Stimulated activated CD8-positive, alpha-beta memory T cell treated with anti-CD3 and anti-CD28 coated beads, Interleukin-4, amount 100 ng/mL, for 4 hours (primary cell): ENCODE data around the gene COL12A1.

Experiments used
- DNase-seq, 2 donors: peaks; one replicate each; pipeline ENCODE4 v3.0.0-alpha.2; 2020; ENCODE audit warnings: low read depth in 2 of 2, low spot score in 1 of 2

The COL12A1 gene

DNA sequence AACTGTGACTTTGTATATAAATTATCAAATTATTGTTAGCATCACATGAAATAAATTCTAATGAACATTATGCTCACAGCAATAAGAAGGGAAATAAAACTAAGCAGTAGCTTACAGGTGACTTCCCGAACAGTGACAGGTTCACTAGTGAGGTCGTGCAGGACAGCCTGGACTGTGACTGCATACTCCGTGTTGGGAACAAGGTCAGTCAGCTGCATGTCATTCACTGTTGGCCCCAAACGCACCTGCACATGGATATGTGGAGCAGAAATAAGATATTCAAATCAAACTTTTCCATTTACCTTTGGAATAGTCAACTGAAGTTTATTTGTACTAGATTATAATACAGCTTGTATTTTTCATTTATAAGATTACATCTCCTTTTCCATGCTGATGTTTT lies 60.6 kb downstream of the COL12A1 start:
- DNase-seq, result no peak

DNA sequence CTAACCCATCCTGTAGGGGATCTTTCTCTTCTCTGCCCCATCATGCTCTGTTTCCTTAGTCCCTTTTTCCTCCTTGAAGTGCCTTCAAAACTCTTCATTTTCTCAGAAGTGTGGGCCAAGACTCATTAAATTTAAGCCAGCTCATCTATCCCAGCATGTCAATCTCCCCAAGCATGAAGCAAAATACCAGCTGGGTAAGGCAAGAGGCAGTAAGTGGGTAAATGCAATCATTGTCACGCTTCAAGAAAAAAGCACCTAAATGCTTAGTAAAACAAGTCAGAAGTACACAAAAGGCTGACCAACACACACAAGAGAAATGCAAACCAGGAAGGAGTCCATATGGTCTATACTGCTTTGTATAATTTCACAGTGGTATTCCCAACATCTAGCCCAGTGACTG lies 61.5 kb downstream of the COL12A1 start:
- DNase-seq, result no peak

DNA sequence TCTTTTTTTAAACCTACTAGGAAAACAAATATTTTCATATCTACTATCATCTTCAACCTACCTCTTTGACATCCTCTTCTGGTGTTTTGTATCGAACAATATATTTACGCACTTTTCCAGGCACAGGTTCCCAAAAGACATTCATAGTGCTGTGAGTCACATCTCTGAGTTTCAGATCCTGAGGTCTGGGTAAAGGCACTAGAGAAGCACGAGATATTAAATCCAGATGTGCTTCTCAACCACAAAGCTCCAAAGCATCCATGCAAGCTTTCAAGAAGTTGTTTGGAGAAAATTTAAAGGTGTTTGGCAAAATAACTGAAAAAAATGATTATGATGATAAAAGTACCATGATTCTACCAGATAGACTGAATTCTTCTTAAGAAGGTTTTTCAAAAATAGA lies 62.7 kb downstream of the COL12A1 start:
- no peak for DNase-seq

DNA sequence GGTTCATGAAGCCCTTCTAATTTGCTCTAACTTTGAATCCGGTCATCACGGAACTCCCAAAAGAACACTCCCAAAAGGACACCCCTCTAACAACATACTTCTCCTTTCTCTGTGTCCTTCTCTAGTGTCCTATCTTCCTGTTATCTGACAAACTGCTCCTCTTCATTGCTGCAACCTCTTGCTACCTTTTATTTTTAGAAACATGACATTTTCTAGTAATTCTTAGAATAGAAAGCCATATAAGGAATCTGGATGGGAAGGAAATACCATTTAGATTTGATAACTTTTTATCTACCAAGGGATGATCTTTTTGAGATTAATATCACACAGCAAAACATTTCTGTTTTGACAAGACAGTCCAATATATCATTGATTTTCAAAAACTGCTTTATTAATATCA lies 63.1 kb downstream of the COL12A1 start:
- DNase-seq, result no peak

DNA sequence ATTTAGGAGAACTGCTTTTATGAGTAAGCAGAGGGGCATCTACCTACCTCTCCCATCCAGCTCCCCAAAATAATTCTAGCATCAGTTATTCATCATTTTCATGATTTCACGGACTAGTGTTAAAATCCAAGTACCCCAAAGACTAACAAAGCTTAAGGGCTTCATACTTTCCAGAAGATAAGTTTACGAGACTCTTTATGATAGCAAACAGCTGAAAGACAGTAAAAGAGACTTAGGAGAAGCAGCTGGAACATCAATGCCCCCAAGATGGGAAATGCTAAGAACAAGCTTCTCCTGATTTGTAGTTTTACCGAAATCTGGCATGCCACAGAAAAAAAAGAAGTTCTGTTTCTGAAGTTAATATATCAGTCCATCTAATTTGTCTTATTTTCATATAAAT lies 70.0 kb downstream of the COL12A1 start:
- no peak for DNase-seq

DNA sequence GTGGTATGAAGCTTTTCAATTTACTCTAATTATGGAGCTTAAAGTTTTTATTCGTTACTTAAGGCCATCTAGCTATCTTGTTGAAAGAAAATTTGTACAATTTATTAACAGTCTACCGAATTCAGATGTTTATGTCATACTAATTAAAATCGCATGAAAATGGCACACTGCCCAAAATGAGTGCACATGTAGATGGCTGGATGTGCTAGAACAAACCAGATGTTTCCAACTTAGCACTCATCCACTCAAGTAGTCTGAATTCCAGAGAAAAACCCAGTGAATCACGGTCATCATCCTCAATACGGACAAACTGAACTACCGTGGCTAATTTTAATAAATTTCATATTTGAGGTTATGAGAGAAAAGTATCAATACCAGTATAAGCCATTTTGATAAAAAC lies 70.4 kb downstream of the COL12A1 start:
- DNase-seq, result no peak

DNA sequence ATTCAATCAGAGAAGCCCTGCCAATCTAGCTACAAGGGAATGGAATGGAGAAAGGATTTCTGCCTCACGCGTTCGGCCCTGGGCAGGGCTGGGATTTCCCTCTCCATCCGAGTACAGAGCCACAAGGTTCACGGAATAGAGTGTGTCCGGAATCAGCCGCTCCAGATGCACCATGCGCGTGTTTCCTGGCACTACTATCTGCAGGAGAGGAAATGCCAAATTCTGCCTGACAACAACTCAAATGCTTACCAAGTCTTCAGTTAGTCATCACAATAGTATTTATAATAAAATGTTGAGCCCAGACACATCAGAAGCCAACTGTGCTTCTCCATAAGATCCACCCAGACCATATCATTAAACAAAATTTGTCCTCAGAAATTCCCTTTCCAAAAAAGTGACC lies 75.1 kb downstream of the COL12A1 start:
- DNase-seq, result no peak

DNA sequence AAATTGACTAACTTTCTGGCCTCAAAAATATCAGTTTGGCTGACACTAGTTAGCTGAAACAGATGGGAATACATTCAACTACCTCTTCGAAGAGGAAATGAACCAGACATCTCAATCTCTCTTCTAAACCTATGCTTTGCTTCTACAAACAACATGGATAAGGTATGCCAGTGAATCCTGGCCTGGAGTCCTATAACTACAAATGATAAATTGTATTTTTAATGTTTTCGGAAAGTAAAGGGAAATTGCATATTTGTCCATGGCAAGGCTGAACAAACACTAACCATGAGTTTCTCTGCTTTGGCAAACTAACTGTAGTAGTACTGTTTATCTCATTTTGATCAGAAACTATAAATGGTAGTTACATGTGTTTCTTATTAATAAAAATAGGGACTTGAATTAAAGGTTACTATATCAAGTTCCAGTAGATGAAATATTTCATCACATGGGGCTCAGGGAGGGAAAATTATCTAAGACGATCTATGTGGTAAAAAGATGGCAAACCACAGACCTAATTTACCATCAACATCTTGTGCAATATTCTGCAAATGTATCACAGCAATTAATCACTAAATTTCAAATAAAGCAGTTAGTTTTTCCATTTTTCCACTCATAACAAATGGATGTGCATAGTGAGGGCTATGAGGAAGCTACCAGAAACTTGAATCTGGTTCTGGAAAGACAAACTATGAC lies 76.8 kb downstream of the COL12A1 start:
- no peak for DNase-seq

DNA sequence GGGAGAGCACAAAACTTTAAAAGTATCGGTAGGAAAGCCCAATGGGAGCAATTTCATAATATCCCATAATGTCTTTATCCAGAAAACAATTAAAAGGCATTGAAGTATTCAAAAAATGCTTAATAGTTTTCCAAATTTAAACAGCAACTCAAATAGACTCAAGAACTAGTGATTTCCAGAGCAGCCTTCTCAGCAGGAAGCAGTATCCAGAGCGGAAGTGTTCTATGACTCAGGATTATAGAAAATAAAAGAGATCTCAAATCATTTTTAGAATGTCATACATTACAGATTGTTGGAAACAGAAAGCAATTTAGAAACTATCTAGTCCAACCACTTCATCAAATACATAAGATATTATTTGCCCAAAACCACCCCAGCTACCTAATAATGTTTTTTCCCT lies 79.3 kb downstream of the COL12A1 start:
- no peak for DNase-seq

DNA sequence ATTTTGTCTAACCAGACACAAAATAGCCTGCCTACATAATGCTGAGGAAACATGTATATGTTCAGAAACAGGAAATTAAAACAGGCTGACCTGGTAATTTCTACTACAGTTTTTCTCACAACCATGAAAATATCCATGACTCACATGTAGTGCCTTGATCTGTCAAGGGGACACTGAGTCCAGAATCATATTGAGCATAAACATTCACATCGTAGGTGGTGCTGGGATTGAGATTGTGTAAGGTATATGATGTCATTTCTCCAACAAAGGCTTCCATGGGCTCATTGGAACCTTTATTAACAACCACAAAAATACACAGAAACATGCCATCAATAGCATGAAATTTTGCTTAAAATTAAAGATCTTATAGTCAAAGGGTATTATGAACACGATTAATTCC lies 80.9 kb downstream of the COL12A1 start:
- no peak for DNase-seq

DNA sequence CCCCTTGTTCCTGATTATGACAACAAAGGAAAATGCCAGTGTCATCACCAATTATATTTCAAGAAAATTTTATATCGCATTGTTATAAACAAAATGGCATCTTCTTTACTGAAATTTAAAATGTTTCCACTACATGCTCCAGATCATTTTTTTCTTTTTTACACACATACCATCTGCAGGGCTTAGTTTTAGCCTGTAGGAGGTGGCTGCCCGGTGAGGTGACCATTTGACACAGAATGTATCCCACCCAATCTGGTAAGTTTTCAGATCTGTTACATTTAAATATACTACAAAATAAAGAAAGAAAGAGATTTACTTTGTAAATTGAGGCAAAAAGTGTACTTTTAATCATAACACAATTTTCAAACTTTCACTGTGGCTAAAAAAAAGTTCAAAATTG lies 81.8 kb downstream of the COL12A1 start:
- DNase-seq, result no peak

DNA sequence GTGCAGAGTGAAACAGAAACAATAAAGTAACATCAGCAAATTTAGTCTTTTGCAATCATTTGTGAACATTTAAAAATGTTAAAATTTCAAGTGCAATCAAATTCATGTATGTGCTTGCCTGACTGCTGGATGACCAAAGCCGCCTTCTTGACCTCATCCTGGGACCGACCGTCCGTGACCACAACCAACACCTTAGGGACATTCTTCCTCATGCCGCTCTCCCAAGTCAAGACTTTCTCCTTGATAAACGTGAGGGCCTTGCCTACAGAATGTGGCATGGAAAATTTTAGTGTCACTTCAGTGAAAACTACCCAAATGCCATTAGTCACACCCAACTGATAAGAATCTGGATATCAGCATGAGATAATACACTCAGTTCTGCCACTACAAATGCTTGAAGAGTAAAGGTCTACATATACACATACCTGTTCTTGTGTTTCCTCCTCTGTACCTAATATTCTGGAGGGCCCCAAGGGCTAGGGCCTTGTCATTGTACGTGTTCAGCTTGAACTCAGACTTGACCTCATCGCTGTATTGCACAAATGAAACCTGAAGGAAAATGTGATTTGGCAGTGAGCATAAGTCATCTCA lies 86.8 kb downstream of the COL12A1 start:
- DNase-seq, result no peak

DNA sequence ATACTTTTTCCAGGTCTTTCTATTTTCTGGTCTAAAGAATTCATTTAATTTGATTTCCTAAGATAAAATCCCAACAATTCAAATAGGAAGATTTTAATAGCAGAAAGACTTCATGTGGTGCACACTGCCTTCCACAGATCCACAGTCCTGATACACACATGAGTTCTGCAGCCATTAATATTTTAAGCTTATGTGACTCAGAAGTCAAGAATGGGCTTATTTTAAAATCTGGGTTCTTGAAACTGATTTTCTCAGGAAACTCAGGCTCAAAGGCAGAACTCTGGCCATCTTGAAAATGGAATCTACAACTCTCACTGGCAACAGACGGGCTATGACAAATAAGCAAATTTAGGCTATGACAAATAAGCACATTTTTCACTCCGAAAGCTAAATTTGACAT lies 88.2 kb downstream of the COL12A1 start:
- DNase-seq, result no peak

DNA sequence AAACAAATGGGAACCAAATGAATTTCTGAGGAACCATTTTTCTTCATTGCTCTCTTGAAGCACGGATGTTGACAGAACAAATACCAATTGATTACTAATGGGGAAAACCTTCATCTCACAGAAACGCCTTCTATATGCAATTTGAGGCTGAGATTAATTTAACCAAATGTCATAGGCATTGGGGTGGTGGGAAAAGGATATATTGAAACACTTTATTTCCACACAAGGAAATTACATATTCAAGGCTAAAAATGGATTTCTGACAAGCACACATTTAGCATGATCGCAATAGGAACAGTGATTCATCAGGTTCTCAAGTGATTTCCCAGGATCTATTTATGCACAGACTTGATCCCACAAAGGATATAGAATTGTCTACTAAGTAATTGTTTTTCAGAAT lies 88.9 kb downstream of the COL12A1 start:
- no peak for DNase-seq

DNA sequence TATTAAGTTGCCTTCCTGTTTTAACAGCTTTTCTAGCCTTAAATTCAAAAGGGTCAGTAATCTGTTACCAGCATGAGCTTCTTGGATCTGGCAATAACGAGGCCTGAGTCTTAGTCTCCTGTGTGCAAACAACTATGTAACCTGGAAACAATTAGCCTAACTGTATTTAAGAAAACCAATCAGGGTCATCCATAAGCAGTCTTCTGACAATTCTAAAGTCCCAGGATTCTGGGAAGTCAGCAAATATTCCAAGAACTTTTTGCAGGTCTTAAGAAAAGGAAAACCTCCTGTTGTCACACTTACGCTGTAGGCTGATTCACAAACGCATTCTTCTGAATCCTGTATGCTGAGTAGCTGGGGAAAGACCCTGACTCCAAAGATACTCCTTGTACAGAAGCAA lies 90.4 kb downstream of the COL12A1 start:
- no peak for DNase-seq

DNA sequence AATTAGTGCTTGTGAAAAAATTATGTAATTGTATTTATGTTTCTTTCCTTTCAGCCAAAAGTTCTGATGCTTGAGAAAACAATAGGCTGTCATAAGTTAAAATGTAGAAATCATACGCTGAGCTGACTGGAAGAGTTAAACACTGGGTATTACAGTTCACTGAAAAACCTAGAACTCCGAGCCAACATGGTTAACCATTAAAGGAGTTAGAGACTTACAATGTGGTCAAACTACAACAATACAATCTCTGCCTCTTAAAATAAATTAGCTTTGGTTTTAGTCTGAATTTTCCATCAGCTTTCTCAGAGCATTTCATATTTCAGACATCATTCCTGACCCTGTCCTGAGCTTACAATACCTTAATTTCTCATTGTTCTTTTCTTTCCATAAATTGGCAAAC lies 91.0 kb downstream of the COL12A1 start:
- no peak for DNase-seq

DNA sequence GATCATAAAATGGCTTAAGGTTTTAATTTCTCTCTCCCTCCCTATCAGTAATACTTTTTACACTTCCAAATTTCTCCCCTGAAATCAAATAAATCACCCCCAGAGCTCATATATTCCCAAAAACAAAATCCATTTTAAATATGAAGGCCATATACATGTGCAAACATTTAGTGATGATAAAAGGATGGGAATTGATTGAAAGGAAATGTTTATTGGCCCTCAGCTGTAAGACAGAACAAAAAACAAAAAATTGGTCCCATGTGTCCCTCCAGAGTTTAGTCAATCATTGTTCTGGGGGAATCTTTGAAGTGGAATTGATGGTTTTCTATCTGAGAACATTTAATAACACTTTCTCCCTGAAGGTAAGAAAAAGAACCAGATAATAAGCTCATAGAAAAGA lies 91.7 kb downstream of the COL12A1 start:
- no peak for DNase-seq

DNA sequence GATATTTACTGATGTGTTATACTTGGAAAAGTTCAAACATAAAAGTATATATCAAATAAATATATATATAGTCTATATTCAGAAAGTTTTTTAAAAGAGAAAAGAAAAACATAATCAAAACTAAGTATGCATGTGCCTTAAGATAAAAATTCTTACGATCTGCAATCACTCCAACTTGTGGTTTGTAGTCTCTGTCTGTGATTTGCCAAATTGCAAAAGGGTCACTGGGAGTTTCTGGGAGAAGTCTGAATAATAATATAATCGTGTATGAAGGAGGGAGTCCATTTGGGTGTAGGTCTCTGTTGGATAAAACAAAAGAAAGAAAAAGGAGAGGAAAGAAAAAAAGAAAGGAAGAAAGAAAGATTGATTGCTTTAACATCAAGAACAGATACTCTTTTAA lies 92.4 kb downstream of the COL12A1 start:
- DNase-seq, result no peak

DNA sequence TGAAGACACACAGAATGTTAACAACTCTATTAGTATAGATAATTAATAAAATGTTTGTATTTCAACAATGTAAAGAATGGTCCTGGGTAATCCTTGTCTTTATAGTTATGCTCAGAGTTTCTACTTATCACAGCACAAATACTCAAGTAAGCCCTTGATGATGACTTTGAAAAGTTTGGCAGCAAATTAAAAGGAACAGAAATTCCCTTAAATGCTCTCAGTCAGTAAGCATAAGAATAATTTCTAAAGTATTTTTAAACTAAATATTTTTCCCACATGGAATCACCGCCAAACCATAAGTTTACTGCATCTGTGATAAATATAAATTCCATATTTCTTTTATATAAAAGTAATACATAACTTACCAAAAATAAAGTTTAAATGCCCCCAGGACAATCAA lies 96.1 kb downstream of the COL12A1 start:
- no peak for DNase-seq

DNA sequence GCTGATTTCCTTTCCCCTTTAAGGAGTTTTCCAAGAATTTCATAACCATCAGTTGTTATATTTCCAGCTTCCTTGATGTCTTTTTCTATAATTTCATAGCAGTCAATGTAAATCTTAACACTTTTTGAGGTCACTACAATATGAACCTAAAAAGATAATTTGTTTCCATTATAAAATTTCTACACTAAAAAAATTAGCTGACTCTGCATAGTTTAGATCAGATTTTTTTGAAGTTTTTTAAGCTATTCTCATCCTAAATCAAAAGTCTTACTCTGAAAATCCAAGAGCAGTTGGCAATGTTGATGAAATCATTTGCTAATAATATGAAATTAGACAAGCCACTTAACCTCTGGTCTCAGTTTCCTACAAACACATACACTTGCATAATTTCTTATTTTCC lies 96.8 kb downstream of the COL12A1 start:
- DNase-seq, result no peak

DNA sequence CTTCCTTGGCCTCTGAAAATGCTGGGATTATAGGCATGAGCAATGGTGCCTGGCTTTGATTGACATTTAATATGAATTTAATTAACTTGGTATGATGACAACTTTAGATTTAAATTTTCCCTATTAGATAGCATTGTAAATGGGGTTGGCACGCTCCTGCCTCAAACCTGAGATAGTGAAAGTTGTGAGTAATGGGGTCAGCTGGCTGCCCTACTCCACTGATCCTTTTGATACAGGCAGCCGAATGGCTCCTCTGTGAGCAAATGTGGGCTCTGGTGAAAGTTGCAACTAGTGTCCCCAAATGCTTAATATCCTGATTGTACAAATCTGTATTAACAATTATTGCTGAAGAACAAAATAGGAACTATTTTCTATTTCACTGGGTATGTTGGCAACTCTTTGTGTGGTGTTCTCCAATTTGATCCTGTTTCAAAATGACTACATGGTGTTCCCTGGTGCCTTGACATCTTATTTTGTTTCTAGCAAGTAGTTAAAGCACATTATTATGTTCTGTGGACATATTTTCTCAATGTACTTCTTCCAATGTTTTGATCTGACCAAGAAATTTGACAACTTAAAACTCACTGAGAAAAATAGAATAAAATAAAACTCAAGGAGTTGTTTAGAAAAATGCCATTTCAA lies 97.4 kb downstream of the COL12A1 start:
- no peak for DNase-seq

DNA sequence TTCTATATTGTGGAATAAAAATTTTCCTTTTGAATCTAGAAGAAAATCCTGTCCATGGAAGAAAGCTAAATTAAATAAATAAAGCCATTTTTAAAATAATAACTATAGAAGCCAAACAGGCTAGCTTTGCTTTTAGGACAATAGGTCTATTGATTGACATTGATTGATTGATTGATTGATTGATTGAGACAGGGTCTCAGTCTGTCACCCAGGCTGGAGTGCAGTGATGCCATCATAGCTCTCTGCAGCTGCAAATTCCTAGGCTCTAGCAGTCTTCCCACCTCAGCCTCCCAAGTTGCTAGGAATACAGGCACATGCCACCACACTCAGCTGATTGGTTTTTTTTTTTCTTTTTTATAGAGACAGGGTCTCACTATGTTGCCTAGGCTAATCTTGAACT lies 97.9 kb downstream of the COL12A1 start:
- DNase-seq, result no peak

DNA sequence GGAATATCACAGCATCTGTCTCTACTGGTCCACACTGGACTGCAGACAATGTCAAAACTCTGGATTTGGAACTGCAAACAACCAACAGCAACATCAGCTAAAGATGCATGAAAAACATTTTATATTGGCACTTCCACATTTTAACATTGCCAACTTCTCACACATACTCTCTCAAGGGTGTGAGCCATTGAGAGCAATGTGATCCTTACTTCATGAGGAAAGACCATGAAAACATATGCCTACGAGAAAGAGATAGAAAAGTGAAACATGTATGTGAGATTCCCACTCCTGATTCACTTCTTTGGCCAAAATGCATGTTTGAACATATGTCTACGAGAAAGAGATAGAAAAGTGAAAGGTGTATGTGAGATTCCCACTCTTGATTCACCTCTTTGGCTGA lies 99.4 kb downstream of the COL12A1 start:
- no peak for DNase-seq
